Stomach (tissue), 9 donors: ENCODE results near the gene RAD9A. TPM values are rescaled to one million over a fixed set of nuclear protein-coding genes. Genes with fewer than 3 reads are reported as not detected.
A peak's percentile ranks its signal among the peaks of the same experiment; 100 is the strongest.

Experiments used
- DNase-seq, 2 donors: peaks; one replicate each; pipeline versions ENCODE4 v3.0.0 to v3.0.0-alpha.2; 2013 to 2019
- H3K27ac ChIP-seq, 5 donors: fragments of 200-600 bp in 4 of 5; sonication (generic) in 4 of 5; one replicate each; pipeline ENCODE4 v1.5.1; 2013 to 2019; ENCODE audit warnings: mild to moderate bottlenecking in 1 of 5, moderate library complexity in 1 of 5
- H3K27me3 ChIP-seq, 3 donors: fragments of 200-600 bp; sonication (generic); one replicate each; pipeline ENCODE4 v1.5.1; 2017 to 2019; ENCODE audit warnings: mixed run types in 1 of 3
- H3K36me3 ChIP-seq, 4 donors: fragments of 200-600 bp; sonication (generic); 1 replicate in 3 of 4; 2 replicates in 1 of 4; pipeline ENCODE4 v1.5.1; 2016 to 2019
- H3K4me1 ChIP-seq, 4 donors: fragments of 200-600 bp; sonication (generic); one replicate each; pipeline ENCODE4 v1.5.1; 2016 to 2019
- H3K4me3 ChIP-seq, 4 donors: fragments of 200-600 bp; sonication (generic) in 3 of 4; one replicate each; pipeline ENCODE4 v1.5.1; 2016 to 2019; ENCODE audit warnings: mild to moderate bottlenecking in 1 of 4
- H3K9me3 ChIP-seq, 4 donors: fragments of 200-600 bp; sonication (generic); one replicate each; pipeline ENCODE4 v1.5.1; 2016 to 2019
- EP300 ChIP-seq: sonication (generic); formaldehyde crosslinking; IDR thresholded peaks from one replicate; pipeline ENCODE4 v1.6.1; 2017; ENCODE audit warnings: antibody characterized with exemption
- POLR2A ChIP-seq, 4 donors: fragments of 450-650 bp; IDR thresholded peaks; one replicate each; pipeline ENCODE4 v1.6.1; 2016; ENCODE audit warnings: antibody characterized with exemption in 4 of 4, control low read depth in 2 of 4, mild to moderate bottlenecking in 1 of 4, moderate library complexity in 1 of 4
- POLR2AphosphoS5 ChIP-seq, 3 donors: sonication (generic); formaldehyde crosslinking; IDR thresholded peaks; one replicate each; pipeline ENCODE4 v1.6.1; 2016; ENCODE audit warnings: antibody characterized with exemption in 3 of 3
- WGBS, 5 donors: extraction: QIAGEN DNeasy Blood & Tissue Kit in 3 of 5; methylation state at CpG; one replicate each; pipeline versions ENCODE4 v1.1.5 to v1.1.7; 2013 to 2018; 5-methylcytosine and 5-hydroxymethylcytosine counted together
- intact Hi-C: fragments of 100-400 bp; cut with DNase I; formaldehyde crosslinking; loops from one replicate; pipeline ENCODE4 v1.15.1; 2023; ENCODE audit warnings: low total_unique reads
- polyA plus RNA-seq, 3 donors: library from polyadenylated mRNA; stranded (reverse); fragments of 200-250 nt; gene quantifications; one replicate each; pipeline ENCODE4 v1.2.3, GENCODE V29; 2013
- total RNA-seq, 5 donors: library from RNA; depleted of rRNA; stranded (reverse); fragments of >200 nt; gene quantifications; one replicate each; pipeline versions ENCODE4 v1.1.0 to v1.2.3, GENCODE V29; 2014 to 2016
- TF ChIP-seq, protein P1 (sequence below), 7 experiments: fragments of 450-650 bp in 4 of 7; fragments of 200-600 bp in 3 of 7; sonication (generic) in 3 of 7; IDR thresholded peaks; one replicate each; pipeline ENCODE4 v1.5.1; 2016 to 2019; ENCODE audit warnings: antibody characterized with exemption in 7 of 7, control low read depth in 2 of 7, mild to moderate bottlenecking in 1 of 7
- donor health status: healthy with polysubstance abuse.
- donor health status: Bipolar disorder and iron deficiency.
- donor health status: healthy.

The RAD9A gene
- total and polyA plus RNA-seq, 8 donors = 7.0 to 88.9 (median 28.7) TPM

DNA sequence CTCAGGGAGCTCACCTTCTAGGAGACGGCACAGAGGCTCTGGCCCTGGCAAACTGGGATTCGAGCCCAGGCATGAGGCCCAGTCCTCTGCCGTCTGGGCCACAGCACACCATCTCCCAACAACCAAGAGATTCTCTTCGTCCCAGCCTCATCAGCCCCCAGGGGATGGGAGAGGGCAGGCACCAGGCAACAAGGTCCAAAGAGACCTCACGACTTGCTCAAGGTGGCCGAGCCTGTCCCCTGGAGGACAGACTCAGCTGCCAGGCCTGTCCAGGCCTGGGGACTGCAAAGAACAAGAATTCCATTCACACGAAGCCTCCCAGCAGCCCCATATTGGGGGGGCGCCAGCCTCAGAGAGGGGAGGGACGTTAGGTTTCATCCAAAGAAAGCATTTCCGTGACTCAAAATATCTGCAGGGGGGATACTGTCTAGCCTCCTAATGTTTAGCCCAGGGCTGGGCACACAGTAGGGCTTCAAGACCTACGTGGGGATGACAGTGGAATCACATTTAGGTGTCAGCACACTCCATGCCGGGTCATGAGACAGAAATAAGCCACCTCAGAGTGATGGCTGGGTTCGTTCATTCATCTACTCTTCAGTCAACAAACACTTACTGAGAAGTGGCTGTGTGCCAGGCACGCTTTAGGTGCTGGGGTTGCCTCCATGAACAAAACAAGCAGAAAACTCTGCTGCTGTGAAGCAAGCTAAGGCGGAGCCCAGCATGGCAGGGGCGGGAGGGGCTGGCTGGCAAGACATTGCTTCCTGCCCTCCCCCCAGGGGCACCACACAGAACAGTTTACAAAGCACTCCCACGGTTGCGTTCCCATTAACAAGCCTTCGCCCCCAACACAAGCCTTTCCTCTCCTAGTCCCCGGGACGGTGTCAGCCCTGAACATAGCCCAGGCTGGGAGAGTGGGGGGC lies 24.9 kb downstream of the RAD9A start:
- Histone ChIP-seq H3K4me1 (peaks cover 60 to 72% (median 68%) of the 10 kb centered on the region in 4 donors), H3K4me3 (peak overlapping the region in 2 of 4 donors; percentile 42 to 47), H3K9me3 (no peaks in the 10 kb centered on the region), H3K27ac (peak overlapping the region; percentile 14 to 86 (median 66)), H3K27me3 (peaks cover 0 to 33% (median 0%) of the 10 kb centered on the region in 3 donors), H3K36me3 (no peaks in the 10 kb centered on the region)
- peak; percentile 79 to 91 for DNase-seq
- TF ChIP-seq EP300 (no peak), POLR2AphosphoS5 (IDR thresholded peaks at IDR 0.05) (peak in 1 of 3 donors; percentile 35)
- intact Hi-C loops = no loop called here
- 28 to 46% (median 42%) methylated on average over 15 to 21 of the region's 21 CpGs for WGBS, 5 donors

- intact Hi-C loops = no loop called here
- no peak overlapping the region for H3K4me3 ChIP-seq
- TF ChIP-seq POLR2A (IDR thresholded peaks at IDR 0.05) = no peak
- no peak for TF ChIP-seq EP300
- TF ChIP-seq POLR2AphosphoS5 (IDR thresholded peaks at IDR 0.05) = no peak
- TF ChIP-seq, protein P1, sequence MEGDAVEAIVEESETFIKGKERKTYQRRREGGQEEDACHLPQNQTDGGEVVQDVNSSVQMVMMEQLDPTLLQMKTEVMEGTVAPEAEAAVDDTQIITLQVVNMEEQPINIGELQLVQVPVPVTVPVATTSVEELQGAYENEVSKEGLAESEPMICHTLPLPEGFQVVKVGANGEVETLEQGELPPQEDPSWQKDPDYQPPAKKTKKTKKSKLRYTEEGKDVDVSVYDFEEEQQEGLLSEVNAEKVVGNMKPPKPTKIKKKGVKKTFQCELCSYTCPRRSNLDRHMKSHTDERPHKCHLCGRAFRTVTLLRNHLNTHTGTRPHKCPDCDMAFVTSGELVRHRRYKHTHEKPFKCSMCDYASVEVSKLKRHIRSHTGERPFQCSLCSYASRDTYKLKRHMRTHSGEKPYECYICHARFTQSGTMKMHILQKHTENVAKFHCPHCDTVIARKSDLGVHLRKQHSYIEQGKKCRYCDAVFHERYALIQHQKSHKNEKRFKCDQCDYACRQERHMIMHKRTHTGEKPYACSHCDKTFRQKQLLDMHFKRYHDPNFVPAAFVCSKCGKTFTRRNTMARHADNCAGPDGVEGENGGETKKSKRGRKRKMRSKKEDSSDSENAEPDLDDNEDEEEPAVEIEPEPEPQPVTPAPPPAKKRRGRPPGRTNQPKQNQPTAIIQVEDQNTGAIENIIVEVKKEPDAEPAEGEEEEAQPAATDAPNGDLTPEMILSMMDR (IDR thresholded peaks at IDR 0.05) = no peak
- H3K9me3 ChIP-seq = no peaks in the 10 kb centered on the region
- peaks cover 60 to 68% (median 68%) of the 10 kb centered on the region in 4 donors for H3K4me1 ChIP-seq
- no peak for DNase-seq
- H3K36me3 ChIP-seq = no peaks in the 10 kb centered on the region
- H3K27ac ChIP-seq = peak overlapping the region in 4 of 5 donors; percentile 28 to 86 (median 74)
- peaks cover 0 to 26% (median 0%) of the 10 kb centered on the region in 3 donors for H3K27me3 ChIP-seq
- WGBS, 5 donors = 47 to 92% (median 74%) methylated on average over 3 to 12 of the region's 12 CpGs
Measured at GRCh38 chr11:67417425-67417824, 25.6 kb downstream of the RAD9A start.

DNA sequence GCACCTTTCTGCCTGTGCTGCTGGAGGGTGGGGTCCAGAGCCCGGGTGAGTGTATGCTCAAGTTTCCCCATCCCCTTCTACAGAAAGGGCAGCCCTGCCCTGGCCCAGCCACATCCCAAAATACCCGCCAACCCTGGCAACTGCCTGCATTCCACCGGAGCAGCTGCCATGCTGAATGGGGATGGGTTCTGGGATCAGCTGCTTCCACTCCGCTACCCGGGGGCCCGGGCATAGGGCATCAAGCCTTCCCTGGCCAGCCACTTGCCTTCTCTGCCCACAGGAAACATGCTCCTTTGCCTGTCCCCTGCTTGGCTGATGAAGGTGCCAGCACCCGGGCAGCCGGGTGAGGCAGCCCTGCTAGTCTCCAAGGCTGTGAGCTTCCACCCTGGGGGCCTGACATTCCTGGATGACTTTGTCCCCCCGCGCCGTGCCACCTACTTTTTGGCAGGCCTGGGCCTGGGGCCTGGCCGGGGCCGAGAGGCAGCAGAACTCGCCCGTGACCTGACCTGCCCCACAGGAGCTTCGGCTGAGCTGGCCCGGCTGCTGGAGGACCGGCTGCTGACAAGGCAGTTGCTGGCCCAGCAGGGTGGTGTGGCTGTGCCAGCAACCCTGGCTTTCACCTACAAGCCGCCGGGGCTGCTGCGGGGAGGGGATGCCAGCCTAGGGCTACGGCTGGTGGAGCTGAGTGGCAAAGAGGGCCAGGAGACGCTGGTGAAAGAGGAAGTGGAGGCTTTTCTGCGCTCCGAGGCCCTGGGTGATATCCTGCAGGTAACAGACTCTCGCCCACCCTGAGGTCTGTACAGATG lies 26.9 kb downstream of the RAD9A start:
- H3K9me3 ChIP-seq = no peaks in the 10 kb centered on the region
- peaks cover 0 to 17% (median 0%) of the 10 kb centered on the region in 3 donors for H3K27me3 ChIP-seq
- peak overlapping the region; percentile 23 to 96 (median 52) for H3K27ac ChIP-seq
- intact Hi-C loops = no loop called here
- peak in 1 of 2 donors; percentile 67 for DNase-seq
- no peak overlapping the region for H3K4me3 ChIP-seq
- H3K4me1 ChIP-seq = peaks cover 60 to 68% (median 68%) of the 10 kb centered on the region in 4 donors
- TF ChIP-seq EP300 (no peak), POLR2A (IDR thresholded peaks at IDR 0.05) (no peak), POLR2AphosphoS5 (IDR thresholded peaks at IDR 0.05) (no peak)
- TF ChIP-seq, protein P1 (IDR thresholded peaks at IDR 0.05) = no peak
- 31 to 53% (median 39%) methylated on average over 7 to 26 of the region's 26 CpGs for WGBS, 5 donors
- H3K36me3 ChIP-seq = no peaks in the 10 kb centered on the region

- no peak for DNase-seq
- Histone ChIP-seq H3K27me3 (peaks cover 0 to 17% (median 0%) of the 10 kb centered on the region in 3 donors), H3K4me1 (peaks cover 60 to 68% (median 67%) of the 10 kb centered on the region in 4 donors), H3K27ac (peak overlapping the region; percentile 52 to 96 (median 94)), H3K36me3 (no peaks in the 10 kb centered on the region), H3K4me3 (no peak overlapping the region), H3K9me3 (no peaks in the 10 kb centered on the region)
- TF ChIP-seq, protein P1 (IDR thresholded peaks at IDR 0.05) = no peak
- TF ChIP-seq POLR2A (IDR thresholded peaks at IDR 0.05) (no peak), EP300 (no peak), POLR2AphosphoS5 (IDR thresholded peaks at IDR 0.05) (no peak)
- intact Hi-C loops = no loop called here
- 83 to 86% (median 85%) methylated on average over 15 to 21 of the region's 21 CpGs for WGBS, 5 donors
Measured at GRCh38 chr11:67419325-67420049, 27.7 kb downstream of the RAD9A start.
